Parathyroid adenoma (tissue), 2 donors: ENCODE measurements around the gene BIRC5.

ENCODE experiments used
- H2AFZ ChIP-seq: fragments of 300-600 bp; sonication (generic); one replicate; pipeline ENCODE4 v1.7.0; 2017; ENCODE audit warnings: antibody characterized with exemption, mild to moderate bottlenecking
- H3K27ac ChIP-seq: fragments of 300-600 bp; sonication (generic); one replicate; pipeline ENCODE4 v1.7.0; 2017
- H3K27me3 ChIP-seq: fragments of 300-600 bp; sonication (generic); one replicate; pipeline ENCODE4 v1.7.0; 2017; ENCODE audit warnings: low read length; ENCODE audit not compliant: control insufficient read depth, insufficient read depth
- H3K36me3 ChIP-seq: fragments of 300-600 bp; sonication (generic); one replicate; pipeline ENCODE4 v1.7.0; 2017; ENCODE audit warnings: low read length; ENCODE audit not compliant: control insufficient read depth, insufficient read depth
- H3K4me1 ChIP-seq: fragments of 300-600 bp; sonication (generic); one replicate; pipeline ENCODE4 v1.7.0; 2017; ENCODE audit warnings: control low read depth
- H3K4me2 ChIP-seq: fragments of 300-600 bp; sonication (generic); one replicate; pipeline ENCODE4 v1.7.0; 2017; ENCODE audit warnings: low read length
- H3K4me3 ChIP-seq: fragments of 300-600 bp; sonication (generic); one replicate; pipeline ENCODE4 v1.7.0; 2017; ENCODE audit warnings: low read depth, low read length
- H3K79me2 ChIP-seq: fragments of 300-600 bp; sonication (generic); one replicate; pipeline ENCODE4 v1.7.0; 2017; ENCODE audit warnings: control low read depth
- H3K9ac ChIP-seq: fragments of 300-600 bp; sonication (generic); one replicate; pipeline ENCODE4 v1.7.0; 2017; ENCODE audit warnings: mild to moderate bottlenecking
- H3K9me3 ChIP-seq: fragments of 300-600 bp; sonication (generic); one replicate; pipeline ENCODE4 v1.7.0; 2017; ENCODE audit warnings: low read length; ENCODE audit not compliant: control insufficient read depth
- TF ChIP-seq, protein P1 (sequence below): fragments of 300-600 bp; sonication (generic); IDR thresholded peaks from one replicate; pipeline ENCODE4 v1.7.0; 2017; ENCODE audit warnings: antibody characterized with exemption, mild to moderate bottlenecking
- donor health status: primary hyperparathyroidism.

The BIRC5 gene

DNA sequence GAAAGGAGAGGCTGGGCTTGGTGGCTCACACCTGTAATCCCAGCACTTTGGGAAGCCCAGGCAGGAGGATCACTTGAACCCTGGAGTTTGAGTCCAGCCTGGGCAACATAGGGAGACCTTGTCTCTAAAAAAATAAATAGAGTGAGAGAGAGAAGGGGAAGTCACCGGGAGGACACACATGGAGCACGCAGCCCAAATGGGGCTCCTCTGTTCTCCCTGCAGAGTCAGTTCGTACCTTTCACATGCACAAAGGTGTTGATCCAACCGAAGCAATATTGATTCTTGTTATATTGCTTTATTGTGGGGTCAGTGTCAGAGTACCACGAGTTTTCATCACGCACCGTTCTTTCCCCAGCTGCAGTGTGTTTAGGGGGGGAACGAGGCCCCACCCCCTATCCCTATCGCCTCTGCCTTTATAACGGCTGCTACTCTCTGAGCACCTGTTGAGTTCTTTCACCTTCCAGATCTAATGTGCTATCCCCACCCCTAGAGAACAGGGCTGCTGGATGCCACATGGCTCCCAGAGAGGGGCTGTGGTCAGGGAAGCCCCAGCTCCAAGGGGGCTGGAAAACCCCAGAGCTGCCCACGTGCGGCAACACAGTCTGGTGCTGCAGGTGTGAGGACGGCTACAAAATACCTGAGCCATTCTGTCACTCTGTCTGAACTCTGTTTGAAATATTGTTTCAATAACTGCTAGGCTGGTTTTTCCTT, 16.4 kb downstream of the BIRC5 start:
- no peaks in the 10 kb centered on the region for H3K4me1 ChIP-seq
- peaks cover 7% of the 10 kb centered on the region for H3K27me3 ChIP-seq
- TF ChIP-seq, protein P1, sequence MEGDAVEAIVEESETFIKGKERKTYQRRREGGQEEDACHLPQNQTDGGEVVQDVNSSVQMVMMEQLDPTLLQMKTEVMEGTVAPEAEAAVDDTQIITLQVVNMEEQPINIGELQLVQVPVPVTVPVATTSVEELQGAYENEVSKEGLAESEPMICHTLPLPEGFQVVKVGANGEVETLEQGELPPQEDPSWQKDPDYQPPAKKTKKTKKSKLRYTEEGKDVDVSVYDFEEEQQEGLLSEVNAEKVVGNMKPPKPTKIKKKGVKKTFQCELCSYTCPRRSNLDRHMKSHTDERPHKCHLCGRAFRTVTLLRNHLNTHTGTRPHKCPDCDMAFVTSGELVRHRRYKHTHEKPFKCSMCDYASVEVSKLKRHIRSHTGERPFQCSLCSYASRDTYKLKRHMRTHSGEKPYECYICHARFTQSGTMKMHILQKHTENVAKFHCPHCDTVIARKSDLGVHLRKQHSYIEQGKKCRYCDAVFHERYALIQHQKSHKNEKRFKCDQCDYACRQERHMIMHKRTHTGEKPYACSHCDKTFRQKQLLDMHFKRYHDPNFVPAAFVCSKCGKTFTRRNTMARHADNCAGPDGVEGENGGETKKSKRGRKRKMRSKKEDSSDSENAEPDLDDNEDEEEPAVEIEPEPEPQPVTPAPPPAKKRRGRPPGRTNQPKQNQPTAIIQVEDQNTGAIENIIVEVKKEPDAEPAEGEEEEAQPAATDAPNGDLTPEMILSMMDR, result no peak
- H3K36me3 ChIP-seq, result no peaks in the 10 kb centered on the region
- no peak overlapping the region for H3K4me3 ChIP-seq
- no peak overlapping the region for H3K27ac ChIP-seq
- H3K79me2 ChIP-seq, result no peaks in the 10 kb centered on the region
- H3K9me3 ChIP-seq, result no peaks in the 10 kb centered on the region
- no peak overlapping the region for H3K4me2 ChIP-seq
- H3K9ac ChIP-seq, result no peak overlapping the region
- no peak overlapping the region for H2AFZ ChIP-seq

DNA sequence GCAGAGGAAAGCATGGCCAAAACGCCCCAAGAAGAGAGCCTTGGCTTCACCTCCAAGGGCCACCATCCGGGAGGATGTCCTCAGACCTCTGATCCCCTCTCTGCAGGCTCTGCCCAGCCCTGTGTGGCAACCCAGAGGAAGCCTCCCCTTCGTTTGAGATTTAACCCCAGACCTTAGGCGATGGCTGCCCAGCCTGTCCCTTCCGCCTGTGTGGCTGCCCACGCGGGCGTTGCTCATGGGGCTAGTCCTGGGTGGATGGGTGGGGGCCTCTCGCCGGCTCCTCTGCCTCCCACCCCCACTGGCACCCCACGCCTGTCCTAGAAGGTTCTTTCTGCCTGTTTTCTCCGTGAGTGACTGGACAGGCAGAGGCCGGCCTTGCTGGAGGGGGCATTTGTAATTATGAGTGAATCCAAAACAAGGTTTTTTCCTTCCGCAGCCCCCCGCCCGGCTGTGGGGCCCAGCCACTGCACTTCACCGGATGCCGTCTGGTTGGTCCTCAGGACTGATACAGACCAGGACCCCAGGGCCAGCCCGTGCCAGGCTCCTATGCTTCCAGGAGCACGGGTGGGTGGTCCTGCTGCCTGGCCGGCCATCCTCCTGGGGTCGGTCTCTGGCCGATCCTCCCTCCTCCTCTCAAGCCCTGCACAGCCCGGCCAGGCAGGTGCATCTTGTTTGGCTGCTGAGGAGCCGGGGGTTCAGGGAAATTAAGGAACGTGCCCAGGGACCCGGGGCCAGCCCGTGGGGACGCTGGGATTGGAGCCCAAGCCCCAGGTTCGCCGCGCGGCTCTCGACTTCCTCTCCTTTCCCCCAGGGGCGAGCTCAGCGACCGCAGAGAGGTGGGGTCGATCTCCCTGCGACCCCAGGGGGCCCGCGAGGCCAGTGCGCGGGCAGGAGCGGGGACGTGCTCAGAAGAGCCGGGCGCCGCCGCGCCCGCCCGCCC, 17.2 kb downstream of the BIRC5 start, which contains the start of gene TMEM235:
TSS of gene TMEM235 (plus strand) at position 636 of the 940 bp plus-strand sequence. CDS start 393 bp downstream, outside the sequence.
- H3K27ac ChIP-seq, result no peak within 1 kb of the TSS
- H3K79me2 ChIP-seq, result no peaks in the 10 kb centered on the region
- H3K9ac ChIP-seq, result no peak within 1 kb of the TSS
- no peaks in the 10 kb centered on the region for H3K9me3 ChIP-seq
- H2AFZ ChIP-seq, result no peak within 1 kb of the TSS
- H3K36me3 ChIP-seq, result no peaks in the 10 kb centered on the region
- H3K27me3 ChIP-seq, result peaks cover 7% of the 10 kb centered on the region
- no peak within 1 kb of the TSS for H3K4me2 ChIP-seq
- TF ChIP-seq, protein P1, result no peak
- H3K4me1 ChIP-seq, result no peaks in the 10 kb centered on the region
- no peak within 1 kb of the TSS for H3K4me3 ChIP-seq

DNA sequence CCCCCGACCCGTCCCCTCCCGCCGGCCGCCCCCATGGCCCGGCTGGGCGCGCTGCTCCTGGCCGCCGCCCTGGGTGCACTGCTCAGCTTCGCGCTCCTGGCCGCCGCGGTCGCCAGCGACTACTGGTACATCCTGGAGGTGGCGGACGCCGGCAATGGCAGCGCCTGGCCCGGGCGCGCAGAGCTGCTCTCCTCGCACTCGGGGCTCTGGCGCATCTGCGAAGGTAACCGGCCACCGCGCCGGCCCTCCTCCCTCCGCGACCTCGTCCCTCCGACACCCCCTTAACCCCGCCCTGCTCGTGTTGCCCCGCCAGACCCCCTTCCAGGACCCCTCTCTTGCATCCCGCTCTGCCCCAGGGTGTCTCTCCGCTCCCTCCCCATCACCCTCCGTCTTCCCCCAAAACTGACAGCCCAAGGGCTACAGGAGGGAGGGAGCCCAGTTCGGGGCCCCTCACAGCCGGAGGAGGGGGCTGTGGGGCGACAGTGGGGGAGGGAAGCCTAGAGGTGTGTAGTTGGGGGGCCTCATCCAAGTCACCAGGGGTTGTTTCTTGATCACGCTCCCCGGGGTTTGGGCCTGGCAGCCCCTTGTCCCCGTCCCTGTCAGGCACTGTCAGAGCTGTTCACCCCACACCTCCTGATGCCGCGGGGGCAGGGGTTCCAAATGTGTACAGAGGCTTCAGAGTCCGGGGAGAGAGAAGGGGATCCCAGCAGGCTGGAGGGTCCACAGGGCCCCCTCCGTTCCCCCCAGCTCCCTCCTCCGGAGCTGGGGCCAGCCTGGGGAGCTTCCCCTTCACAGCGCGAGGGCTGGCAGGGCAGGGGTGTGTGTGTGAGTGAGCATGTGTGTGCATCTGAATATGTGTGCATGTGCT, 18.2 kb downstream of the BIRC5 start:
- Histone ChIP-seq H3K27me3 (peaks cover 7% of the 10 kb centered on the region), H3K4me2 (no peak overlapping the region), H2AFZ (no peak overlapping the region), H3K79me2 (no peaks in the 10 kb centered on the region), H3K4me1 (no peaks in the 10 kb centered on the region), H3K27ac (no peak overlapping the region), H3K9ac (no peak overlapping the region), H3K9me3 (no peaks in the 10 kb centered on the region), H3K36me3 (no peaks in the 10 kb centered on the region), H3K4me3 (no peak overlapping the region)
- TF ChIP-seq, protein P1, result no peak

DNA sequence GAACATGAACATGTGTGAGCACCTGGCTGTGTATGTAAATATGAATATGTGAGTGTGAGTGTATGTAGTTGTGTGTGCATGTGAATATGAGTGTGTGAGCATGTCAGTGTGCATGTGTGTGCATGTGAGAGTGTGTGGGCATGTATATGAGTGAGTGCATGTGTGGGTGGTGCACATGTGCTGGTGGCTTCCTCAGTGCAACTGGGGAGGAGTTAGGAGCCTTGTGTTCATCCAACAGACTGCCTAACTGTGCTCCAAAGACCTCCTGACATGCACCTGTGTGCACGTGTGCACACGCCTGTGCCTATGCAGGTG, 18.8 kb downstream of the BIRC5 start:
- H3K4me2 ChIP-seq, result no peak overlapping the region
- H2AFZ ChIP-seq, result no peak overlapping the region

More for the DNA sequence above, 18.8 kb downstream of the BIRC5 start:
- Histone ChIP-seq H3K27me3 (peaks cover 7% of the 10 kb centered on the region), H3K4me3 (no peak overlapping the region), H3K36me3 (no peaks in the 10 kb centered on the region), H3K4me1 (no peaks in the 10 kb centered on the region), H3K27ac (no peak overlapping the region), H3K9ac (no peak overlapping the region), H3K79me2 (no peaks in the 10 kb centered on the region), H3K9me3 (no peaks in the 10 kb centered on the region)
- TF ChIP-seq, protein P1, result no peak
